A549 (cell line): ENCODE results near the gene SPAG4. TPM values are rescaled to one million over a fixed set of nuclear protein-coding genes. Genes with fewer than 3 reads are reported as not detected.

ENCODE experiments used
- ATAC-seq, 2 experiments: fragments of 200-7000 bp in 1 of 2; fragments of >200 bp in 1 of 2; cut with Nextera tagmentation in 1 of 2; cut with Tn5 transposase in 1 of 2; 3 replicates each; pipeline versions ENCODE4 v1.8.0 to v1.9.1; 2018 to 2020; ENCODE audit warnings: mild to moderate bottlenecking in 1 of 2, moderate library complexity in 1 of 2
- CTCF ChIA-PET: fragments of 300-600 bp; sonication (Branson Sonifier 250); formaldehyde crosslinking; extraction: SDS; loops from one replicate; lab custom pipeline; 2021; ENCODE audit warnings: antibody characterized with exemption, inconsistent platforms; lab: Yijun Ruan, JAX
- POLR2A ChIA-PET: fragments of 350-600 bp; formaldehyde crosslinking; extraction: SDS; loops from one replicate; lab custom pipeline; 2021; ENCODE audit warnings: antibody characterized with exemption, inconsistent platforms; lab: Yijun Ruan, JAX
- DNase-seq, 2 experiments: peaks; one replicate each; pipeline versions ENCODE4 v3.0.0 to v3.0.0-alpha.2; 2011 to 2016; ENCODE audit warnings: low read depth in 1 of 2, low spot score in 1 of 2
- FAIRE-seq: peaks from 2 replicates; lab custom pipeline; 2011; peaks lifted over from hg19 to GRCh38; lab: Jason Lieb, UNC
- H3K27ac ChIP-seq, 2 experiments: fragments of >200 bp; sonication (Bioruptor Twin); formaldehyde crosslinking; 3 replicates each; pipeline ENCODE4 v1.5.1; 2016 to 2017
- H3K4me1 ChIP-seq: fragments of >200 bp; sonication (Bioruptor Twin); formaldehyde crosslinking; 3 replicates; pipeline ENCODE4 v1.6.1; 2016
- H3K4me2 ChIP-seq: fragments of >200 bp; sonication (Bioruptor Twin); formaldehyde crosslinking; 3 replicates; pipeline ENCODE4 v1.6.1; 2016
- H3K4me3 ChIP-seq: fragments of >200 bp; sonication (Bioruptor Twin); formaldehyde crosslinking; 3 replicates; pipeline ENCODE4 v1.5.1; 2016
- H3K9me3 ChIP-seq: fragments of >200 bp; sonication (Bioruptor Twin); formaldehyde crosslinking; 3 replicates; pipeline ENCODE4 v1.6.1; 2016
- BHLHE40 ChIP-seq: IDR thresholded peaks from 2 replicates; pipeline ENCODE4 v1.6.1; 2012; ENCODE audit warnings: low read depth, low read length, inconsistent platforms
- CHD2 ChIP-seq: fragments of 150-350 bp; IDR thresholded peaks from 2 replicates; pipeline ENCODE4 v1.6.1; 2014; ENCODE audit warnings: low read length; ENCODE audit not compliant: partially characterized antibody
- EHF ChIP-seq: fragments of 250-450 bp; sonication (Bioruptor Pico); IDR thresholded peaks from 2 replicates; pipeline ENCODE4 v1.5.0; 2020; ENCODE audit warnings: mild to moderate bottlenecking
- ESRRA ChIP-seq: fragments of 150-350 bp; IDR thresholded peaks from 2 replicates; pipeline ENCODE4 v1.6.1; 2014; ENCODE audit warnings: mild to moderate bottlenecking, low read length, borderline replicate concordance
- FOSB ChIP-seq: fragments of 250-450 bp; sonication (Bioruptor Pico); IDR thresholded peaks from 2 replicates; pipeline ENCODE4 v1.5.0; 2020; ENCODE audit warnings: mild to moderate bottlenecking, moderate library complexity
- FOSL2 ChIP-seq, 2 experiments: fragments of 450-650 bp in 1 of 2; fragments of >200 bp in 1 of 2; sonication (Bioruptor Twin) in 1 of 2; formaldehyde crosslinking; IDR thresholded peaks; 2 replicates each; pipeline versions ENCODE4 v1.5.0 to v1.6.1; 2016 to 2020; ENCODE audit warnings: mild to moderate bottlenecking in 1 of 2, moderate library complexity in 1 of 2
- FOXS1 ChIP-seq: fragments of 250-450 bp; sonication (Bioruptor Pico); IDR thresholded peaks from 2 replicates; pipeline ENCODE4 v1.5.0; 2020; ENCODE audit warnings: mild to moderate bottlenecking, moderate library complexity
- HEYL ChIP-seq: fragments of 250-450 bp; sonication (Bioruptor Pico); IDR thresholded peaks from 2 replicates; pipeline ENCODE4 v1.8.0; 2021; ENCODE audit warnings: mild to moderate bottlenecking, moderate library complexity
- JUNB ChIP-seq: fragments of >200 bp; sonication (Bioruptor Twin); formaldehyde crosslinking; IDR thresholded peaks from 2 replicates; pipeline ENCODE4 v1.6.1; 2016
- MAFK ChIP-seq: fragments of 450-650 bp; IDR thresholded peaks from 2 replicates; pipeline ENCODE4 v1.6.1; 2014; ENCODE audit not compliant: partially characterized antibody
- MYC ChIP-seq: IDR thresholded peaks from 2 replicates; pipeline ENCODE4 v1.6.1; 2012; ENCODE audit warnings: mild to moderate bottlenecking, inconsistent platforms, low read length, improper control_type of control experiment, borderline replicate concordance
- NR3C1 ChIP-seq: fragments of >200 bp; sonication (Bioruptor Twin); formaldehyde crosslinking; IDR thresholded peaks from 3 replicates; pipeline ENCODE4 v1.6.1; 2017
- POLR2A ChIP-seq: IDR thresholded peaks from 2 replicates; pipeline ENCODE4 v1.6.1; 2012; ENCODE audit warnings: mild to moderate bottlenecking, low read length
- RCOR1 ChIP-seq: fragments of 150-350 bp; IDR thresholded peaks from 2 replicates; pipeline ENCODE4 v1.6.1; 2014; ENCODE audit warnings: antibody characterized with exemption, low read length, low read depth
- RFX5 ChIP-seq: fragments of 450-650 bp; IDR thresholded peaks from 2 replicates; pipeline ENCODE4 v1.7.1; 2014; ENCODE audit warnings: antibody characterized with exemption, mild to moderate bottlenecking, moderate library complexity
- RNF2 ChIP-seq: fragments of 200-600 bp; sonication (generic); IDR thresholded peaks from 2 replicates; pipeline ENCODE4 v1.6.1; 2016; ENCODE audit warnings: low read depth, mild to moderate bottlenecking, antibody characterized with exemption, moderate library complexity, borderline replicate concordance
- SMC3 ChIP-seq: fragments of >200 bp; sonication (Bioruptor Twin); formaldehyde crosslinking; IDR thresholded peaks from 3 replicates; pipeline ENCODE4 v1.6.1; 2018; ENCODE audit warnings: inconsistent platforms
- SREBF2 ChIP-seq: fragments of 450-650 bp; IDR thresholded peaks from 2 replicates; pipeline ENCODE4 v1.6.1; 2014; ENCODE audit warnings: mild to moderate bottlenecking, moderate library complexity
- TFCP2L1 ChIP-seq: fragments of 250-450 bp; sonication (Bioruptor Pico); IDR thresholded peaks from 2 replicates; pipeline ENCODE4 v1.5.0; 2021; ENCODE audit warnings: mild to moderate bottlenecking
- ZFP36 ChIP-seq: fragments of 450-650 bp; IDR thresholded peaks from 2 replicates; pipeline ENCODE4 v1.6.1; 2014; ENCODE audit warnings: borderline replicate concordance; ENCODE audit not compliant: partially characterized antibody
- ZSCAN20 ChIP-seq: fragments of 250-450 bp; sonication (Bioruptor Pico); IDR thresholded peaks from 2 replicates; pipeline ENCODE4 v1.8.0; 2022; ENCODE audit warnings: mild to moderate bottlenecking, moderate library complexity
- WGBS: methylation state at CpG from one replicate; pipeline ENCODE4 v1.1.6; 2017; ENCODE audit errors: missing lambda C conversion rate; 5-methylcytosine and 5-hydroxymethylcytosine counted together
- polyA plus RNA-seq, 4 experiments: library from polyadenylated mRNA; depleted of rRNA in 3 of 4; stranded (reverse); fragments of >200 nt; fragmentation: RNase III in 1 of 4; extraction: RNeasy Plus Mini Kit Qiagen cat#74134 plus additional on column Dnase treatment in 1 of 4; gene quantifications; 2 replicates in 3 of 4; 3 replicates in 1 of 4; pipeline ENCODE4 v1.2.3, GENCODE V29; 2011 to 2017
- TF ChIP-seq, protein P1 (sequence below): fragments of >200 bp; sonication (Bioruptor Twin); formaldehyde crosslinking; IDR thresholded peaks from 2 replicates; pipeline ENCODE4 v1.6.1; 2016
- TF ChIP-seq, protein P2 (sequence below): fragments of 200-600 bp; sonication (generic); IDR thresholded peaks from 2 replicates; pipeline ENCODE4 v1.6.1; 2016; ENCODE audit warnings: antibody characterized with exemption, mild to moderate bottlenecking, moderate library complexity

SPAG4 gene
- polyA plus RNA-seq, 2 of the 4 experiments (the other 2 are of a cell fraction) = 4.4 to 5.0 TPM

DNA sequence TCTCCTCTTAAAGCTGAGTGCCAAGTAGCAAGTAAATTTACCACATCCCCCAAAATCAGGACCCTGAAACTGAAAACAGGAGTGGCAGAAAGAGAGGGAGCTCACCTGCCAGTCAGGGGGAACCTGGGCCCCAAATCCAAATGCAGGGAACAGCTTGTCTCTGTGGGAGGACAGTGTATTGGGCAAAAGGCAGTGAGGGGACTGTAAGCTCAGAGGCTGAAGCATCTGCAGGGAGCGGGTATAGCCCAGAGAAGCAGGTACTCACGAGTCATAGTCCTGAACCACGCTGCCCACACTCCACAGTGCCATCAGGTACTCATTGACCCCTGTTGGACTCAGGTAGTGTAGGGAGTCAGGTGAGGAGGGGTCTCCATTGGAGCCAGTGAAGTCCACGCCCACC is 15.0 kb downstream of the SPAG4 start:
- no peak overlapping the region for H3K4me2 ChIP-seq
- POLR2A ChIA-PET = interaction anchor here (1.7 kb wide), 1 partner anchor 11 kb away, joined by 5 read pairs; no protein-coding TSS in a partner anchor
- no peak overlapping the region for H3K4me3 ChIP-seq
- CTCF ChIA-PET = interaction anchor here (1.2 to 4.8 kb wide), 2 partner anchors 11 to 167 kb away, joined by 3 to 73 read pairs; no protein-coding TSS in a partner anchor
- H3K9me3 ChIP-seq = no peaks in the 10 kb centered on the region
- WGBS = 92% methylated on average over 4 of the region's 4 CpGs
- no peak for FAIRE-seq
- H3K4me1 ChIP-seq = peaks cover 5% of the 10 kb centered on the region; the same call in 2 of the 3 replicates
- TF ChIP-seq TFCP2L1 (CRISPR knock-in tag) (no peak), FOSB (CRISPR knock-in tag) (no peak), ESRRA (no peak), FOXS1 (no peak), BHLHE40 (no peak), ZFP36 (no peak), CHD2 (no peak), RNF2 (no peak), EHF (no peak), JUNB (no peak), SREBF2 (no peak), SMC3 (no peak), ZSCAN20 (no peak)
- TF ChIP-seq, protein P1, sequence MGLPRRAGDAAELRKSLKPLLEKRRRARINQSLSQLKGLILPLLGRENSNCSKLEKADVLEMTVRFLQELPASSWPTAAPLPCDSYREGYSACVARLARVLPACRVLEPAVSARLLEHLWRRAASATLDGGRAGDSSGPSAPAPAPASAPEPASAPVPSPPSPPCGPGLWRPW = no peak
- DNase-seq = no peak
- ATAC-seq = peak in 1 of 2 experiments; percentile 16; a peak in 2 of 6 replicates
- no peak overlapping the region for H3K27ac ChIP-seq

GRCh38 chr20:35632539-35633115 is 17.0 kb downstream of the SPAG4 start:
- 96% methylated on average over 13 of the region's 13 CpGs for WGBS
- ChIA-PET POLR2A (no interaction called here), CTCF (interaction anchor here (0.9 to 4.8 kb wide), 4 partner anchors 12 to 63 kb away, joined by 3 to 73 read pairs (median 3); no protein-coding TSS in a partner anchor)
- Histone ChIP-seq H3K27ac (no peak overlapping the region), H3K4me2 (no peak overlapping the region), H3K9me3 (no peaks in the 10 kb centered on the region), H3K4me3 (no peak overlapping the region), H3K4me1 (0 out of 3 replicates have a peak, but pooled peaks cover 3% of the 10 kb centered on the region)
- DNase-seq (no peak), FAIRE-seq (no peak), ATAC-seq (no peak)
- TF ChIP-seq MYC = no peak
- no peak for TF ChIP-seq ZSCAN20
- no peak for TF ChIP-seq MAFK
- no peak for TF ChIP-seq RCOR1
- TF ChIP-seq, protein P2, sequence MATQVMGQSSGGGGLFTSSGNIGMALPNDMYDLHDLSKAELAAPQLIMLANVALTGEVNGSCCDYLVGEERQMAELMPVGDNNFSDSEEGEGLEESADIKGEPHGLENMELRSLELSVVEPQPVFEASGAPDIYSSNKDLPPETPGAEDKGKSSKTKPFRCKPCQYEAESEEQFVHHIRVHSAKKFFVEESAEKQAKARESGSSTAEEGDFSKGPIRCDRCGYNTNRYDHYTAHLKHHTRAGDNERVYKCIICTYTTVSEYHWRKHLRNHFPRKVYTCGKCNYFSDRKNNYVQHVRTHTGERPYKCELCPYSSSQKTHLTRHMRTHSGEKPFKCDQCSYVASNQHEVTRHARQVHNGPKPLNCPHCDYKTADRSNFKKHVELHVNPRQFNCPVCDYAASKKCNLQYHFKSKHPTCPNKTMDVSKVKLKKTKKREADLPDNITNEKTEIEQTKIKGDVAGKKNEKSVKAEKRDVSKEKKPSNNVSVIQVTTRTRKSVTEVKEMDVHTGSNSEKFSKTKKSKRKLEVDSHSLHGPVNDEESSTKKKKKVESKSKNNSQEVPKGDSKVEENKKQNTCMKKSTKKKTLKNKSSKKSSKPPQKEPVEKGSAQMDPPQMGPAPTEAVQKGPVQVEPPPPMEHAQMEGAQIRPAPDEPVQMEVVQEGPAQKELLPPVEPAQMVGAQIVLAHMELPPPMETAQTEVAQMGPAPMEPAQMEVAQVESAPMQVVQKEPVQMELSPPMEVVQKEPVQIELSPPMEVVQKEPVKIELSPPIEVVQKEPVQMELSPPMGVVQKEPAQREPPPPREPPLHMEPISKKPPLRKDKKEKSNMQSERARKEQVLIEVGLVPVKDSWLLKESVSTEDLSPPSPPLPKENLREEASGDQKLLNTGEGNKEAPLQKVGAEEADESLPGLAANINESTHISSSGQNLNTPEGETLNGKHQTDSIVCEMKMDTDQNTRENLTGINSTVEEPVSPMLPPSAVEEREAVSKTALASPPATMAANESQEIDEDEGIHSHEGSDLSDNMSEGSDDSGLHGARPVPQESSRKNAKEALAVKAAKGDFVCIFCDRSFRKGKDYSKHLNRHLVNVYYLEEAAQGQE = no peak
- TF ChIP-seq, protein P1 = no peak
- TF ChIP-seq HEYL (CRISPR knock-in tag) = no peak
- TF ChIP-seq NR3C1 = no peak
- no peak for TF ChIP-seq FOXS1
- TF ChIP-seq RFX5 = no peak
- no peak for TF ChIP-seq FOSL2 (IDR thresholded peaks at IDR 0.05)
- TF ChIP-seq FOSL2 (CRISPR knock-in tag; IDR thresholded peaks at IDR 0.05) = no peak
- TF ChIP-seq POLR2A = no peak
